ENCODE measurements around the gene VPS26A. TPM values are rescaled to one million over a fixed set of nuclear protein-coding genes. Genes with fewer than 3 reads are reported as not detected.

VPS26A gene
- total RNA-seq, 4 donors from 2014 or later, result 35.5 to 46.8 (median 37.1) TPM

DNA sequence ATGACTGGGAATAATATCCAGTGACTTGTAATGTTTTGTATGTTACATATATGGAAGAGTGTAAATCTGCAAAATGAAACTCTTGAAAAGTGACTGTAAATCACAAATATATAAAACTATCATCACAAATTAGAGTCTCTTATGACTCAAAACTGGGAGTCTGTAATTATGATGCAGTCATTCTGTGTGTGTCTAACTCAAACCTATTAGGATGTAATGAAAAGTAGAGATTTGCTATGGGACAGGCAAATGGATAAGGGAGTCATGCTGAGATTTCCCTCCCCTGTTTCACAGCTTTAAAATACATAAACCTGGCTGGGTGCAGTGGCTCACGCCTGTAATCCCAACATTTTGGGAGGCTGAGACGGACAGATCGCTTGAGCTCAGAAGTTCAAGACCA is 87.5 kb downstream of the VPS26A start:
- TF ChIP-seq, protein P1, sequence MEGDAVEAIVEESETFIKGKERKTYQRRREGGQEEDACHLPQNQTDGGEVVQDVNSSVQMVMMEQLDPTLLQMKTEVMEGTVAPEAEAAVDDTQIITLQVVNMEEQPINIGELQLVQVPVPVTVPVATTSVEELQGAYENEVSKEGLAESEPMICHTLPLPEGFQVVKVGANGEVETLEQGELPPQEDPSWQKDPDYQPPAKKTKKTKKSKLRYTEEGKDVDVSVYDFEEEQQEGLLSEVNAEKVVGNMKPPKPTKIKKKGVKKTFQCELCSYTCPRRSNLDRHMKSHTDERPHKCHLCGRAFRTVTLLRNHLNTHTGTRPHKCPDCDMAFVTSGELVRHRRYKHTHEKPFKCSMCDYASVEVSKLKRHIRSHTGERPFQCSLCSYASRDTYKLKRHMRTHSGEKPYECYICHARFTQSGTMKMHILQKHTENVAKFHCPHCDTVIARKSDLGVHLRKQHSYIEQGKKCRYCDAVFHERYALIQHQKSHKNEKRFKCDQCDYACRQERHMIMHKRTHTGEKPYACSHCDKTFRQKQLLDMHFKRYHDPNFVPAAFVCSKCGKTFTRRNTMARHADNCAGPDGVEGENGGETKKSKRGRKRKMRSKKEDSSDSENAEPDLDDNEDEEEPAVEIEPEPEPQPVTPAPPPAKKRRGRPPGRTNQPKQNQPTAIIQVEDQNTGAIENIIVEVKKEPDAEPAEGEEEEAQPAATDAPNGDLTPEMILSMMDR (IDR thresholded peaks at IDR 0.05), result no peak
- ATAC-seq (ENCODE audit: low FRiP score) (no peak), DNase-seq (ENCODE audit: low spot score) (no peak)

DNA sequence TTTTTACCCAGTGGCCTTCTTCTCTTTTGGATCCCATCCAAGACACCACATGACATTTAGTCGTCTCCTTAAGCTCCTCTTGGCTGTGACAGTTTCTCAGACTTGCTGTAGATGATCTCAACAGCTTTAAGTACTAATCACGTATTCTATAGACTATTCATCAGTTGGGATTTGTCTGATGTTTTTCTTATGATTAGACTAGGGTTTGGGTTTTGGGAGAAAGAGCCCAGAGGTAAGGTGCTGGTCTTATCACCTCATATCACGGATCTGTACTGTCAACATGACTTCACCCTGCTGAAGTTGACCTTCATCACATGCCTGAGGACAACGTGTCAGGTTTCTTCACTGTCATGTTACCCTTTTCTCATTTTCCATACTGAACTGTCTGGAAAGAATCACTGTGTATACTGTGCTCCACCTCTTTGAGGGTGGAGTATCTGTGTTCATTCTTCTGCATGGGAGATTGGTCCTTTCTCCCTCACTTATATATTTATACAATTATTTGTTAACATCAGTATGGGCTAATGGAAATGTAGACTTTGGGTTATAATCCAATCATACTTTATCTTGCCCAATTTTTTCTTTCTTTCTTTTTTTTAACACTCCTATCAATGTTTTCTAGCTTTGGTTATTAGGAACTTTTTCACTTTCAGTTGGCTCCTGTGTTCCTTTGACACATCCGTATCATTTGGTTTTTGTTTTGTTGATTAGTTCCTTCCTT is 89.8 kb downstream of the VPS26A start:
- TF ChIP-seq, protein P1 (IDR thresholded peaks at IDR 0.05), result no peak
- DNase-seq (ENCODE audit: low spot score), result no peak
- no peak for ATAC-seq (ENCODE audit: low FRiP score)

DNA sequence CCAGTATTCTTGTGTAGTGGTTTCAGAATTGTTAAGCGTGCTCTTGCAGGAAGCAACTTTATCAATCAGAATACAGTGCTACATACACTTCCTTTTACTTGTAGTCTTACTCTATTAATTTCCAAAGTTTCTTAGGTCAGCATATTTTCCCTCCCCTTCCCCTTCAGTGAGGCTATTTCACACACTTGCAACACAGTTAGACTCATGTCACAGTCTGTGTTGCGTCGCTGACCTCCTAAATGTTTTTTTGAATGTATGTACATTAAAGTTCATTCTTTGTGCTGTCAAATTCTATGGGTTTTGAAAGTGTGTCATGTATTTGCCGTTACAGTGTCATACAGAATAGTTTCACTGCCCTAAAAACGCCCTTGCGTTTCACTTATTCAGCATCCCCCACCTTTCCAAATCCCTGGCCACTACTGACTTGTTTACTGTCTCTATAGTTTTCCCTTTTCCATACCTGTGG is 90.7 kb downstream of the VPS26A start:
- ATAC-seq (ENCODE audit: low FRiP score) (no peak), DNase-seq (ENCODE audit: low spot score) (no peak)
- TF ChIP-seq, protein P1 (IDR thresholded peaks at IDR 0.05), result no peak

DNA sequence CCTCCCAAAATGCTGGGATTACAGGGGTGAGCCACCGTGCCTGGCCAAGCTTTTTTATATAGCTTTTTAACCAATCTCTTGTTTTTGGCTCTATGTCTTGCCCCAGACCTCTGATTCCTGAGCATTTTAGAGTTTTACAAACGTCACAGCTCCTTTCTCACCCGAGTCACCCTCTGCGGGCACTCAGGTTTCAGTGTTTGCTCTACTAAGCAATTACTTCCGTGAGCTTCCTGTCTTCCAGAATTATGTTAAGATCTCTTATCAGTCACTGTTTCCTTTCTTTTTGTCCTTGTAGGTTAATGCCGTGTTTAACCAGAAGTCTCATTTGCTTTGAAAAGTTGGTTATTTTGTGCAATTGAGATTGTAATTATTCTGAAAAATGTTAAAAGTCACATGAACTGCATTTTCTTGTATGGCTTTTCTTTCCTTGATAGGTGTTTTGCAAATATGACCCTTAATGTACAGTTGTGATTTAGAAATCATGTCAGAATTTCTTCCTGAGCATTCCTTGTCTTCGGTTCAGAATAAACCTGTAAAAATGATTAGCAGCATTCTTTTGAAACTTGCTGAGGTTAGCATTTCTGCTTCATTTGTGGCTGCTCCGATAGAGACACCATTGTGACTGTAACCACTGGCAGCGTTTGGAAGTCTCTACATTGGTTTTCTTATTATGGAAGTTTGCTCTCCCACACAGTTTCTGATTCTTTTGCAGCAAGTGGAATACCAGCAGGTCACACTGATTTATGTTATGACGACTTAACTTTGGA is 91.6 kb downstream of the VPS26A start:
- TF ChIP-seq, protein P1 (IDR thresholded peaks at IDR 0.05), result no peak
- DNase-seq (ENCODE audit: low spot score), result no peak
- no peak for ATAC-seq (ENCODE audit: low FRiP score)

DNA sequence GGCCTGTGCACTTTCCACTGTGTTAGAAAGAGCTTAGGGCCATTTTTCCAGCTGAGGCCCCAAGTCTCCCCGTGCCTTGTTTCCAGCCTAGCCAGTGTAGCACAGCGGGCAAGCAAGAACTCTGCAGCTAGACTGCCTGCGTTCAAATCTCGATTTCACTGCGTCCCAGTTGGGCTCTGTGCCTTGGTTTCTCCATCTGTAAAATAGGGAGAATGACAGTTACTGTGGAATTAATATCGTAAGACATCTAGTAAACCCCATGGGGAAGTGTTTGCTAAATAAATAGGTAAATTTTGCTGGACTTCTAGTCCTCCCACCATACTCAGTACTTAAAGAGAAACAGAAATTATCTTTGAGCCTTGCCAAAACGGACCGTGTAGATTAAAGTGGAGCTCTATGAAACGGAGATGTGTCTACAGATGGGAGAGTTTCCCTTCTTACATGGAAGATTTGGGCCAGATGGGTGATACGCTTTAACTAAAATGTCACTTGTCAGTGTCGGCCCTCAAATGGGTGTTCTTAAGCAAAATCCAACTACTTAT is 92.7 kb downstream of the VPS26A start:
- ATAC-seq (ENCODE audit: low FRiP score), result no peak
- TF ChIP-seq, protein P1 (IDR thresholded peaks at IDR 0.05), result no peak
- no peak for DNase-seq (ENCODE audit: low spot score)

DNA sequence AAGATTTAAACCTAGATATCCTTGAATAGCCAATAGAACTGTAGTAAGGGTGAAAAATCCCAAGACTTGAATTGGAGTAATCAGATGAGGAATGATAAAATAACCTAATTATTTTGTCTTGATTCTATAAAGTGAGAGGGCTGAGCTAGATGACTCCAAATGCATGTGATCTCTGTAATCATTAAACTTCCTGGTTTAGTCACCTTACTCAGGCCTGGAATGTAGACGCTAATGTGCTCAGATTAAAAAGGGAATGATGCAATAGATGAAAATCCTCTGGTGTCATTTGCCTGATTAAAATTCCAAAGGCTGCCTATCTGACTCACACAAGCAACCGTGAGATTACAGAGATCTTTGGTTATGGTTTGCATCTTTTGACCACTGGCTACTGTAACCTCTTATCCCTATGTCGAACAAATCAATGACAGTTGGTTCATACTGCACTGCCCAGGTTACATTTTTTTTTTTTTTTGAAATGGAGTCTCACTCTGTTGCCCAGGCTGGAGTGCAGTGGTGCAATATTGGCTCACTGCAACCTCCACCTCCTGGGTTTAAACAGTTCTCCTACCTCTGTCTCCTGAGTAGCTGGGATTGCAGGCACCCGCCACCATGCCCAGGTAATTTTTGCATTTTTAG is 93.3 kb downstream of the VPS26A start:
- DNase-seq (ENCODE audit: low spot score) (no peak), ATAC-seq (ENCODE audit: low FRiP score) (peak; percentile 74)
- TF ChIP-seq, protein P1 (IDR thresholded peaks at IDR 0.05), result no peak
